RWPE1 (cell line): ENCODE results near the gene ABCC11.

Experiments used
- CTCF ChIA-PET: fragments of 350-600 bp; sonication (Branson Sonifier 250); formaldehyde crosslinking; extraction: SDS; loops from one replicate; lab custom pipeline; 2021; lab: Yijun Ruan, JAX
- POLR2A ChIA-PET: fragments of 400-600 bp; formaldehyde crosslinking; extraction: SDS; loops from one replicate; lab custom pipeline; 2020; ENCODE audit warnings: antibody characterized with exemption; ENCODE audit not compliant: low non-redundant PET; lab: Yijun Ruan, JAX
- DNase-seq: peaks from one replicate; pipeline ENCODE4 v3.0.0; 2012; ENCODE audit warnings: low spot score
- H3K27ac ChIP-seq: fragments of 450-650 bp; 2 replicates; pipeline ENCODE4 v1.5.1; 2017
- CTCF ChIP-seq: fragments of 450-650 bp; conservative IDR thresholded peaks from 2 replicates; pipeline ENCODE4 v1.5.1; 2017; ENCODE audit warnings: low read depth, mild to moderate bottlenecking

Gene ABCC11

GRCh38 chr16:48203974-48204824 lies 43.1 kb downstream of the ABCC11 start:
- POLR2A ChIA-PET, result no interaction called here
- TF ChIP-seq CTCF, result no peak
- no peak overlapping the region for H3K27ac ChIP-seq
- CTCF ChIA-PET, result no interaction called here
- no peak for DNase-seq

GRCh38 chr16:48201515-48202201 lies 45.7 kb downstream of the ABCC11 start:
- TF ChIP-seq CTCF, result no peak
- ChIA-PET POLR2A (no interaction called here), CTCF (no interaction called here)
- H3K27ac ChIP-seq, result no peak overlapping the region
- DNase-seq, result no peak

- no peak for TF ChIP-seq CTCF
- H3K27ac ChIP-seq, result no peak overlapping the region
- ChIA-PET CTCF (no interaction called here), POLR2A (no interaction called here)
- no peak for DNase-seq
These were observed 50.0 kb downstream of the ABCC11 start for GRCh38 chr16:48197294-48197693.

- peak; percentile 98 for DNase-seq
- no peak for TF ChIP-seq CTCF
- ChIA-PET POLR2A (interaction anchor here (0.6 kb wide), 1 partner anchor 1142 kb away, joined by 3 read pairs; no protein-coding TSS in a partner anchor), CTCF (interaction anchor here (1.2 kb wide), 1 partner anchor 9 kb away, joined by 3 read pairs; no protein-coding TSS in a partner anchor)
- H3K27ac ChIP-seq, result peak overlapping the region; percentile 76
These were observed 52.3 kb downstream of the ABCC11 start for GRCh38 chr16:48194828-48195556.

- POLR2A ChIA-PET, result no interaction called here
- TF ChIP-seq CTCF, result no peak
- CTCF ChIA-PET, result no interaction called here
- H3K27ac ChIP-seq, result peak overlapping the region; percentile 22
- no peak for DNase-seq
These were observed 53.5 kb downstream of the ABCC11 start for GRCh38 chr16:48193846-48194245.

GRCh38 chr16:48188449-48189102 lies 58.8 kb downstream of the ABCC11 start:
- no peak for TF ChIP-seq CTCF
- ChIA-PET POLR2A (no interaction called here), CTCF (no interaction called here)
- DNase-seq, result no peak
- no peak overlapping the region for H3K27ac ChIP-seq
